Endodermal cell (in vitro differentiated cells): ENCODE measurements around the gene TSSK6. TPM values are rescaled to one million over a fixed set of nuclear protein-coding genes. Genes with fewer than 3 reads are reported as not detected.
A peak's percentile ranks its signal among the peaks of the same experiment; 100 is the strongest.

ENCODE experiments used
- DNase-seq: peaks from one replicate; pipeline ENCODE4 v3.0.0-alpha.2; 2017
- H3K27ac ChIP-seq: 2 replicates; pipeline ENCODE4 v1.5.1; 2013; ENCODE audit warnings: mild to moderate bottlenecking, low read depth, low read length, moderate library complexity
- H3K27me3 ChIP-seq: 2 replicates; pipeline ENCODE4 v1.6.1; 2013; ENCODE audit warnings: mild to moderate bottlenecking, low read length, moderate library complexity; ENCODE audit not compliant: insufficient read depth, control insufficient read depth, poor library complexity, severe bottlenecking
- H3K36me3 ChIP-seq: 2 replicates; pipeline ENCODE4 v1.7.0; 2013; ENCODE audit warnings: mild to moderate bottlenecking, low read length, moderate library complexity; ENCODE audit not compliant: control insufficient read depth, insufficient read depth
- H3K4me1 ChIP-seq: one replicate; pipeline ENCODE4 v1.7.0; 2013; ENCODE audit warnings: low read length; ENCODE audit not compliant: control insufficient read depth, insufficient read depth
- H3K4me3 ChIP-seq: 2 replicates; pipeline ENCODE4 v1.5.1; 2013; ENCODE audit warnings: mild to moderate bottlenecking, low read length, moderate library complexity
- H3K9ac ChIP-seq: 2 replicates; pipeline ENCODE4 v1.6.1; 2013; ENCODE audit warnings: mild to moderate bottlenecking, low read length, moderate library complexity; ENCODE audit not compliant: poor library complexity, severe bottlenecking; ENCODE audit errors: extremely low read depth
- H3K9me3 ChIP-seq: 2 replicates; pipeline ENCODE4 v1.6.1; 2013; ENCODE audit warnings: mild to moderate bottlenecking, low read length, moderate library complexity; ENCODE audit not compliant: control insufficient read depth
- H3K27ac Mint-ChIP-seq: 2 replicates; pipeline ENCODE4 v1.8.0; 2020; ENCODE audit warnings: mixed read lengths
- H3K27me3 Mint-ChIP-seq: 2 replicates; pipeline ENCODE4 v1.8.0; 2021; ENCODE audit warnings: mild to moderate bottlenecking, mixed read lengths; ENCODE audit not compliant: insufficient read depth
- H3K36me3 Mint-ChIP-seq: 2 replicates; pipeline ENCODE4 v1.8.0; 2020; ENCODE audit warnings: low read depth, mixed read lengths
- H3K4me1 Mint-ChIP-seq: 2 replicates; pipeline ENCODE4 v1.8.0; 2020; ENCODE audit warnings: mixed read lengths
- H3K4me3 Mint-ChIP-seq: 2 replicates; pipeline ENCODE4 v1.8.0; 2020; ENCODE audit warnings: mild to moderate bottlenecking, moderate library complexity, mixed read lengths
- H3K9me3 Mint-ChIP-seq: 2 replicates; pipeline ENCODE4 v1.8.0; 2020; ENCODE audit warnings: mild to moderate bottlenecking, mixed read lengths
- WGBS, 2 experiments: methylation state at CpG; one replicate each; pipeline versions ENCODE4 v1.1.5 to v1.1.7; 2013; ENCODE audit warnings: missing lambda C conversion rate in 2 of 2, mixed read lengths in 1 of 2; ENCODE audit not compliant: insufficient coverage in 1 of 2, insufficient read length in 1 of 2; 5-methylcytosine and 5-hydroxymethylcytosine counted together
- total RNA-seq, 2 donors: library from RNA; stranded (reverse); fragmentation: NEBNext Ultra II Directional in 1 of 2; extraction: Animal tissue kit (Norgen Biotek cat#: 25700) in 1 of 2; gene quantifications; 2 replicates in 1 of 2; 3 replicates in 1 of 2; pipeline ENCODE4 v1.2.1, GENCODE V29; 2021
- TF ChIP-seq, protein P1 (sequence below): fragments of 200-600 bp; sonication (generic); conservative IDR thresholded peaks from 2 replicates; pipeline ENCODE4 v1.5.0; 2021; ENCODE audit warnings: antibody characterized with exemption, mild to moderate bottlenecking

TSSK6 gene
- total RNA-seq, 2 donors from 2014 or later, result 2.9 to 5.0 TPM

- no peak overlapping the region for H3K4me3 ChIP-seq
- no peaks in the 10 kb centered on the region for H3K27me3 ChIP-seq
- H3K4me3 Mint-ChIP-seq, result no peak overlapping the region
- no peak overlapping the region for H3K9ac ChIP-seq
- no peaks in the 10 kb centered on the region for H3K4me1 Mint-ChIP-seq
- 66 to 69% methylated on average over 6 to 9 of the region's 9 CpGs for WGBS, 2 experiments
- H3K27me3 Mint-ChIP-seq, result peaks cover 10% of the 10 kb centered on the region
- H3K27ac Mint-ChIP-seq, result no peak overlapping the region
- peaks cover 20% of the 10 kb centered on the region for H3K36me3 ChIP-seq
- H3K9me3 Mint-ChIP-seq, result no peaks in the 10 kb centered on the region
- H3K36me3 Mint-ChIP-seq, result peaks cover 30% of the 10 kb centered on the region
- TF ChIP-seq, protein P1, sequence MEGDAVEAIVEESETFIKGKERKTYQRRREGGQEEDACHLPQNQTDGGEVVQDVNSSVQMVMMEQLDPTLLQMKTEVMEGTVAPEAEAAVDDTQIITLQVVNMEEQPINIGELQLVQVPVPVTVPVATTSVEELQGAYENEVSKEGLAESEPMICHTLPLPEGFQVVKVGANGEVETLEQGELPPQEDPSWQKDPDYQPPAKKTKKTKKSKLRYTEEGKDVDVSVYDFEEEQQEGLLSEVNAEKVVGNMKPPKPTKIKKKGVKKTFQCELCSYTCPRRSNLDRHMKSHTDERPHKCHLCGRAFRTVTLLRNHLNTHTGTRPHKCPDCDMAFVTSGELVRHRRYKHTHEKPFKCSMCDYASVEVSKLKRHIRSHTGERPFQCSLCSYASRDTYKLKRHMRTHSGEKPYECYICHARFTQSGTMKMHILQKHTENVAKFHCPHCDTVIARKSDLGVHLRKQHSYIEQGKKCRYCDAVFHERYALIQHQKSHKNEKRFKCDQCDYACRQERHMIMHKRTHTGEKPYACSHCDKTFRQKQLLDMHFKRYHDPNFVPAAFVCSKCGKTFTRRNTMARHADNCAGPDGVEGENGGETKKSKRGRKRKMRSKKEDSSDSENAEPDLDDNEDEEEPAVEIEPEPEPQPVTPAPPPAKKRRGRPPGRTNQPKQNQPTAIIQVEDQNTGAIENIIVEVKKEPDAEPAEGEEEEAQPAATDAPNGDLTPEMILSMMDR, result no peak
- H3K4me1 ChIP-seq, result no peaks in the 10 kb centered on the region
- peak; percentile 79 for DNase-seq
- H3K9me3 ChIP-seq, result no peaks in the 10 kb centered on the region
- no peak overlapping the region for H3K27ac ChIP-seq
Measured at GRCh38 chr19:19530423-19530804, 15.1 kb upstream of the TSSK6 start.

GRCh38 chr19:19529783-19530422, 14.6 kb upstream of the TSSK6 start:
- Histone ChIP-seq H3K9ac (no peak overlapping the region), H3K4me1 (no peaks in the 10 kb centered on the region), H3K27me3 (no peaks in the 10 kb centered on the region), H3K4me3 (no peak overlapping the region), H3K36me3 (peaks cover 20% of the 10 kb centered on the region), H3K27ac (no peak overlapping the region), H3K9me3 (no peaks in the 10 kb centered on the region)
- Mint-ChIP-seq H3K27ac (no peak overlapping the region), H3K36me3 (peaks cover 30% of the 10 kb centered on the region), H3K27me3 (peaks cover 10% of the 10 kb centered on the region), H3K4me1 (peaks cover 4% of the 10 kb centered on the region), H3K4me3 (no peak overlapping the region), H3K9me3 (no peaks in the 10 kb centered on the region)
- no peak for DNase-seq
- WGBS, 2 experiments, result 90 to 97% methylated on average over 6 to 11 of the region's 11 CpGs
- TF ChIP-seq, protein P1, result no peak

DNA sequence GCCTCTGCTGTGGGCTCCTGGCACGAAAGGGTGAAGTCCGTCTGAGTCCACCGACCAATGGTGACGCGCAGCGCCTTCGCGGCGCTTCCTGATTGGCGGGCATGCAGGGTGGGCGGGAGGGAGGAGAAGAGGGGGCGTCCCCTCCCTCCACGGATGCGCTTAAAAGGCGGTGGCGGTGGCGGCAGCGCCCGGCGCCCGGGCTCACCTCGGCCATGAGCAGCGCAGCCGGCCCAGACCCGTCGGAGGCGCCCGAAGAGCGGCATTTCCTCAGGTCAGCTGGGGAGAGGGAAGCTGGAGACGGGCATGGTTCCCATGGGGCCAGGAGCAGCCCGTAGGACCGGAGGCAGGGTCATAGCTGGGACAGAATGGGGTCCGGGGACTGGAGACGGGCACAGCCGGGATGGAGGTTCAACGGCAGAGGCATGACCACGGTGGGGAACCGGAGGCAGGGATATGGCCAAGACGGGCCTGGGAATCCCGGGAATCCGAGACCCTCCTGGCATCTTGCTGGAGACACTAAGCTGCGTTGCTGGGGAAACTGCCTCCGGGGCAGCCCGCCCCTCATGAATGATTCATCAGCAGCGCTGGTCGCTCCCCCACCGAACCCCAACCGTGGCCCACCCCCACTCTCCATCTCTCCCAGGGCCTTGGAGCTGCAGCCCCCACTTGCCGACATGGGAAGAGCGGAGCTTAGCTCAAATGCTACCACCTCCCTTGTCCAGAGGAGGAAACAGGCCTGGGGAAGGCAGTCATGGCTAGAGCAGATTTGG, 13.6 kb upstream of the TSSK6 start, which contains the start of gene YJEFN3:
TSS of gene YJEFN3 (plus strand) at position 191 of the 770 bp plus-strand sequence. CDS start at position 213, 22 bp downstream.
- Histone ChIP-seq H3K9ac (no peak within 1 kb of the TSS), H3K4me3 (no peak within 1 kb of the TSS), H3K27me3 (no peaks in the 10 kb centered on the region), H3K9me3 (no peaks in the 10 kb centered on the region), H3K27ac (peak within 1 kb of the TSS; percentile 30), H3K4me1 (no peaks in the 10 kb centered on the region), H3K36me3 (peaks cover 25% of the 10 kb centered on the region)
- Mint-ChIP-seq H3K4me1 (peaks cover 4% of the 10 kb centered on the region), H3K4me3 (no peak within 1 kb of the TSS), H3K9me3 (no peaks in the 10 kb centered on the region), H3K36me3 (peaks cover 34% of the 10 kb centered on the region), H3K27me3 (peaks cover 6% of the 10 kb centered on the region), H3K27ac (no peak within 1 kb of the TSS)
- peak; percentile 93 for DNase-seq
- 92 to 96% methylated on average over 19 to 50 of the region's 50 CpGs for WGBS, 2 experiments
- TF ChIP-seq, protein P1, result no peak
